ENCODE measurements around the gene SDK1.

Gene SDK1

DNA sequence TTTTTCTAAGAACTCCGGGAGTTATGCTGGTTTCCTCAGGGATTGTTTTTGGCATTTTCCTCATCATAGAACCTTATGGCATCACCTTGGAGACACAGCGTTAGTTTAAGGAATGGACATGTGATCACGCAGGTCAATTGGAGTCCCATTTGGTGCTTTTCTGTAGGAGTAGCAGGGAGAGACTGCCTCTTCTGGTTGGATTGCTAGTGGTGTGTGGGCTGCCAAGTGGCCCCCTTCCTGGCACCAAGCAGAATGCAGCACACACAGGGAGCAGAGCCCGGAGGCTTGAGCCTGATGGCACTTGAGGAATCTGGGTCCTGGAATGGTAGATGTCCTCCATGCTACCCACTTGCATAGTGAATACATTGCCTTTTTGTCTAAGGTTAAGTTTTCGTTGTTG is 57.9 kb downstream of the SDK1 start:
- no peak overlapping the region for H3K4me3 ChIP-seq (ENCODE audit: low read depth, low read length)
- TF ChIP-seq, protein P1, sequence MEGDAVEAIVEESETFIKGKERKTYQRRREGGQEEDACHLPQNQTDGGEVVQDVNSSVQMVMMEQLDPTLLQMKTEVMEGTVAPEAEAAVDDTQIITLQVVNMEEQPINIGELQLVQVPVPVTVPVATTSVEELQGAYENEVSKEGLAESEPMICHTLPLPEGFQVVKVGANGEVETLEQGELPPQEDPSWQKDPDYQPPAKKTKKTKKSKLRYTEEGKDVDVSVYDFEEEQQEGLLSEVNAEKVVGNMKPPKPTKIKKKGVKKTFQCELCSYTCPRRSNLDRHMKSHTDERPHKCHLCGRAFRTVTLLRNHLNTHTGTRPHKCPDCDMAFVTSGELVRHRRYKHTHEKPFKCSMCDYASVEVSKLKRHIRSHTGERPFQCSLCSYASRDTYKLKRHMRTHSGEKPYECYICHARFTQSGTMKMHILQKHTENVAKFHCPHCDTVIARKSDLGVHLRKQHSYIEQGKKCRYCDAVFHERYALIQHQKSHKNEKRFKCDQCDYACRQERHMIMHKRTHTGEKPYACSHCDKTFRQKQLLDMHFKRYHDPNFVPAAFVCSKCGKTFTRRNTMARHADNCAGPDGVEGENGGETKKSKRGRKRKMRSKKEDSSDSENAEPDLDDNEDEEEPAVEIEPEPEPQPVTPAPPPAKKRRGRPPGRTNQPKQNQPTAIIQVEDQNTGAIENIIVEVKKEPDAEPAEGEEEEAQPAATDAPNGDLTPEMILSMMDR (IDR thresholded peaks at IDR 0.05; ENCODE audit: low read depth, low read length), result no peak

DNA sequence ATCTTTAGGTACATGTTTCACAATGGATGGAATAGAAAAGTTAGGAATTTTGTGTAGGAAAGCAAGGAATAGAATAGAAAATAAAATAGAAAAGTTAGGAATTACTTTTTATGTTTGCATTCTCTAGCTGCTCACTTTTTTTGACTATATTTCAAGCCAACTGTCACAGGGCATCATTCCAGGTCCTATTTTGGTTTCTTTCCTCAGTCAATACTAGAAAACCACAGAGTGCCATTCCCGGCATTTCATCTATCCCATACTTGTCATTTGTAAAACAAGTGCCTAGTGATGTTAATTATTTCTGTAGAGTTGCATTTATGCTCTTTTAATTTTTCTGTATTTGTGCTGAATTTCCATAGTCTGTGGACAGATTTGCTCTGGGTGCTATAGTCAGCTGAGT is 66.2 kb downstream of the SDK1 start:
- TF ChIP-seq, protein P1 (IDR thresholded peaks at IDR 0.05; ENCODE audit: low read depth, low read length), result no peak
- H3K4me3 ChIP-seq (ENCODE audit: low read depth, low read length), result no peak overlapping the region

DNA sequence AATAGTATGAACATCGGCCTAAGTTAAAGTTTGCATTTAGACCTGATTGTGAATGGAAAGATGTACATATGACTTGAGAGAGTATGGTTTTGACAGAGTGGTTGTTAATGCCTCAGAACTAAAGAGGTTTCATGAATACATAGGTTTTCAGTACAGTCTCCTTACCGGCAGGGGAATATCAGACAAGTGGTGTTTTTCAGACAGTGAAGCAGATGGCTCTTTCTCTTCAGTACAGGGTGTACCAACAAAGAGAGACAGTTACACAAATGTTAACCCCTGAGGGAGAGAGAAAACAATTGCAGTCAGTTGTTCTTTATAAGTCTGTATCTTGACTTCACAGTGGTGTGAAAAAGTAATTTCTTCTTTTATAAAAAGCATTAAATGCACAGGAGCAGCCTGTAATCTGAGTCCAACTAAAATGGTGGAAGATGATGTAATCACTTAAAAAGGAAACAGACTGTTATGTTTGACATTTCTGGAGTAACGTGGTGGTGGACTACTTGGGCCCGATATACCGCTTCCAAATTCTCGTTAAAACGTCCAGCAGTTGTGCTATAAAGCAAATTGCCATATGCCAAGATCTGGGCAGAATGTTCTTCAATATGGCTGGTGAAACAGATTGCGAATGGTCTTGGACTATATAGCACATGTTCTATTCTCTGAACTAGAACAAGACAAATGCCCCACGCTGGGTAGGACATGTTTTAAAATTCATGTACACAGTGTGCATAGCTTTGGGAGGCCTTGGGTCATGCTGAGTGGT is 69.2 kb downstream of the SDK1 start:
- TF ChIP-seq, protein P1 (IDR thresholded peaks at IDR 0.05; ENCODE audit: low read depth, low read length), result no peak
- H3K4me3 ChIP-seq (ENCODE audit: low read depth, low read length), result no peak overlapping the region

DNA sequence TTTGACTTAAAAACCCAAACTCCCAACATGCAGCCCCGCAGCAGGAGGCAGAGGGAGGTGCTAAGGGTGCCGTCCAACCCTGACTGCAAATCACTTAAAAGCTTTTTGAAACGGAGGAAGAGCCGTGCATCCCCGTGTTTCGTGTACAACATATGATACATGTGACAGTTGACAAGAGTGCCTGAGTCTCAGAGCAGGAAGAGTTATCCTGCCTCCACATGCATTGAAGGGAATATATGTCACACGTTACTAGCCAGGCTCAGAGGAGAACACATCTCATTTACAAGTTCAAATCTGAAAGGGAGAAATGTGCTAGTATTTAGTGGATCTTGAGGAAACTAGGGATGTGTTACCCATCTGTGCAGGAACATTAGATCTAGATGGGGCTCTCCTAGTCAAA is 69.9 kb downstream of the SDK1 start:
- H3K4me3 ChIP-seq (ENCODE audit: low read depth, low read length), result no peak overlapping the region
- TF ChIP-seq, protein P1 (IDR thresholded peaks at IDR 0.05; ENCODE audit: low read depth, low read length), result no peak

DNA sequence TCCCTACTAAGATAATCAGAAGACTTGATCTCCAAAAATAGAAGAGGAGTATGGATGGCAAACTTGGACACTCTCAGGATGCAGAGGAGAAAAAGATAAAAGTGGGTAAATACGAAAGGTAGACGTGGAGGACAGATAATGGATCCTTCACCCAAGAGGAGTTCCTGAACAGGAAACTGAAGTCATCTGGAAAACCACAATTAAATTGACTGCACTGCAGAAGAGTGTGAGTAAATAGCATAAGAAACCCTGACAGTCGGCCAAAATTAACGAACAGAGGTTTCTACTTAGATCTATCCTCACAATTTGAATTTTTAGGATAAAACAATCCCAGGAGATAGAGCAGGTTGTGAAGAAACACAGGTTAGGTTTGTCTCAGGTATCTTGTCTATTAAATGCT is 70.5 kb downstream of the SDK1 start:
- TF ChIP-seq, protein P1 (IDR thresholded peaks at IDR 0.05; ENCODE audit: low read depth, low read length), result no peak
- H3K4me3 ChIP-seq (ENCODE audit: low read depth, low read length), result no peak overlapping the region

DNA sequence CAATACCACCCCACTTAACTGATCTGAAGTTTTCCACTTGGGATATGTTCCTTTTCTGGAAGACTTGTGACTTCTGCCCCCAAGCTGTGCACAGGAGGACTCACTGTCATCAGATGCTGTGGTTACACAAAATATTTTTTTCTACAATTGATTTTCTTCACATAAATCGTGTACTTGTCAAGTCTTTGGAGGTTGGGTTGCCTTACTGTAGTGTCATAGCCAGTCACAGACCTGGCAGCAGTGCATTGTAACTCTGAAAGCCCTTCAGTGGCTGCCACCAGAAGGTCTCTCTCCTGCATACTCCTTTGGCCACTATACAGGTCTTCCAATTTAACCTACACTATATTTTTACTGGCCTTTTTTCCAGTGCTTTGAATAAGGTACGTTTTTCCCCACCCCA is 73.2 kb downstream of the SDK1 start:
- TF ChIP-seq, protein P1 (IDR thresholded peaks at IDR 0.05; ENCODE audit: low read depth, low read length), result no peak
- no peak overlapping the region for H3K4me3 ChIP-seq (ENCODE audit: low read depth, low read length)

DNA sequence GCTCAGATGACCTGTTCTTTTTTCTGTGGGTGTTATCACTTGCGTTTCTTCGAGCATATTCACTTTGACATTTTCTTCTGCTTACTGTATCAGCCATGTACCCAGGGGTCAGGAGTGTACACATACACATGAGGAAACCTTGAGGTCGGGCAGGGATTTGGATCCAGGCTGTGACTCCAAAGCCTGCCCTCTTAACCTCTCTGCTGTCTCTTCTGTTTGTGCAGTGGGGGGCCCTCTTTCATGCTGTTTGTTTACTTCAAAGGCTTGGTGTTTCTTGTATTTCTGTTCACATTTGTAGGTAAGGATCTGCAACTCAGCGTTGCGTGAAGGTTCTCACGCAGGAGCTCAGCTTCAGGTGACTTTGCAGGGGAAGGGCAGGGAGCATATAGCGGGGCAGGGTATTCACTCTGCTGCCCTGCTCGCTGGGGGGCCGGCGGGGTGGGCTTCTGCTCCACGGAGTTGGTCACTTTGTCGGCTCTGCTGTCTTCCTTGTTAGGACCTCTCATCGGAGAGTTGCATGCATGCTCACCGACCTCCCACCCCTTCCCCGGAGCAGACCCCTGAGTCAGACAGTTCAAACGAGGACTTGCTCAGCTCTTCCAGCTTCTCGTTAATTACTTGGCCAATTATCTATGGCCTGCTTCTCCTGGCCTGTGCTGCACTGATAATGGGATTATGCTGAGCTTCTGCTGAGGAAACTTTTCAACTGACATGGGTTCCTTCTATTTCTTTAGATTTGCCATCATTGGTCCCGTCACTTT is 77.5 kb downstream of the SDK1 start:
- TF ChIP-seq, protein P1 (IDR thresholded peaks at IDR 0.05; ENCODE audit: low read depth, low read length), result no peak
- H3K4me3 ChIP-seq (ENCODE audit: low read depth, low read length), result no peak overlapping the region

Data from WI38 (cell line).